GM23248 (cell line): ENCODE results near the gene RAB40AL. TPM values are rescaled to one million over a fixed set of nuclear protein-coding genes. Genes with fewer than 3 reads are reported as not detected.

Experiments
- DNase-seq: peaks from one replicate; pipeline ENCODE4 v3.0.0-alpha.2; 2015
- H2AFZ ChIP-seq: fragments of 200-600 bp; sonication (generic); 2 replicates; pipeline ENCODE4 v1.6.1; 2016; ENCODE audit warnings: antibody characterized with exemption
- H3F3A ChIP-seq: fragments of 200-600 bp; sonication (generic); 2 replicates; pipeline ENCODE4 v1.6.1; 2016; ENCODE audit warnings: mild to moderate bottlenecking, antibody characterized with exemption, mixed run types; ENCODE audit not compliant: insufficient read depth
- H3K27ac ChIP-seq: fragments of 200-600 bp; sonication (generic); 2 replicates; pipeline ENCODE4 v1.5.1; 2016; ENCODE audit warnings: mild to moderate bottlenecking
- H3K27me3 ChIP-seq: fragments of 200-600 bp; sonication (generic); replicated peaks from 2 replicates; pipeline ENCODE4 v1.6.1; 2016; ENCODE audit warnings: mild to moderate bottlenecking; ENCODE audit not compliant: insufficient read depth
- H3K36me3 ChIP-seq: fragments of 200-600 bp; sonication (generic); 2 replicates; pipeline ENCODE4 v1.6.1; 2016; ENCODE audit warnings: low read depth, mild to moderate bottlenecking
- H3K4me1 ChIP-seq: fragments of 200-600 bp; sonication (generic); 2 replicates; pipeline ENCODE4 v1.6.1; 2016; ENCODE audit warnings: mild to moderate bottlenecking; ENCODE audit not compliant: insufficient read depth
- H3K4me2 ChIP-seq: fragments of 200-600 bp; sonication (generic); one replicate; pipeline ENCODE4 v1.6.1; 2016; ENCODE audit warnings: mild to moderate bottlenecking; ENCODE audit not compliant: unreplicated experiment
- H3K4me3 ChIP-seq: fragments of 200-600 bp; sonication (generic); 2 replicates; pipeline ENCODE4 v1.5.1; 2016; ENCODE audit warnings: mild to moderate bottlenecking
- H3K79me2 ChIP-seq: fragments of 200-600 bp; sonication (generic); 2 replicates; pipeline ENCODE4 v1.6.1; 2016; ENCODE audit warnings: mild to moderate bottlenecking; ENCODE audit not compliant: insufficient read depth
- H3K9ac ChIP-seq: fragments of 200-600 bp; sonication (generic); 2 replicates; pipeline ENCODE4 v1.6.1; 2016; ENCODE audit warnings: mild to moderate bottlenecking
- H3K9me2 ChIP-seq: fragments of 200-600 bp; sonication (generic); 2 replicates; pipeline ENCODE4 v1.6.1; 2016; ENCODE audit warnings: mixed run types, mild to moderate bottlenecking, moderate library complexity; ENCODE audit not compliant: insufficient read depth
- H3K9me3 ChIP-seq: fragments of 200-600 bp; sonication (generic); one replicate; pipeline ENCODE4 v1.6.1; 2017; ENCODE audit warnings: low read depth
- H4K20me1 ChIP-seq: fragments of 200-600 bp; sonication (generic); 2 replicates; pipeline ENCODE4 v1.6.0; 2016; ENCODE audit not compliant: insufficient read depth
- EZH2 ChIP-seq: fragments of 200-600 bp; sonication (generic); IDR thresholded peaks from 2 replicates; pipeline ENCODE4 v1.6.1; 2018; ENCODE audit warnings: antibody characterized with exemption, mild to moderate bottlenecking; ENCODE audit not compliant: insufficient read depth, poor library complexity, severe bottlenecking
- EZH2phosphoT487 ChIP-seq: fragments of 200-600 bp; sonication (generic); IDR thresholded peaks from 2 replicates; pipeline ENCODE4 v1.6.1; 2018; ENCODE audit warnings: antibody characterized with exemption, moderate library complexity, mild to moderate bottlenecking, low read depth; ENCODE audit not compliant: insufficient read depth
- WGBS, 2 experiments: methylation state at CpG; one replicate each; pipeline ENCODE4 v1.1.6; 2015 to 2017; ENCODE audit warnings: low lambda C conversion rate in 2 of 2, low coverage in 1 of 2; ENCODE audit errors: missing lambda C conversion rate in 2 of 2; 5-methylcytosine and 5-hydroxymethylcytosine counted together
- in situ Hi-C: fragments of 300-500 bp; cut with MboI; formaldehyde crosslinking; loops from 2 replicates; pipeline ENCODE4 v1.15.0; 2020
- polyA plus RNA-seq: library from polyadenylated mRNA; unstranded; fragments of >200 nt; fragmentation: Nextera tagmentation; extraction: Ambion mirVana; gene quantifications from 2 replicates; pipeline ENCODE4 v1.2.1, GENCODE V29; 2016
- total RNA-seq: library from RNA; depleted of rRNA; stranded (reverse); fragments of >200 nt; shearing (Covaris generic); gene quantifications from 2 replicates; pipeline ENCODE4 v1.2.3, GENCODE V29; 2014

Gene RAB40AL
- total and polyA plus RNA-seq, 2 experiments from 2014 or later, result 0.32 TPM; not detected in 1

DNA sequence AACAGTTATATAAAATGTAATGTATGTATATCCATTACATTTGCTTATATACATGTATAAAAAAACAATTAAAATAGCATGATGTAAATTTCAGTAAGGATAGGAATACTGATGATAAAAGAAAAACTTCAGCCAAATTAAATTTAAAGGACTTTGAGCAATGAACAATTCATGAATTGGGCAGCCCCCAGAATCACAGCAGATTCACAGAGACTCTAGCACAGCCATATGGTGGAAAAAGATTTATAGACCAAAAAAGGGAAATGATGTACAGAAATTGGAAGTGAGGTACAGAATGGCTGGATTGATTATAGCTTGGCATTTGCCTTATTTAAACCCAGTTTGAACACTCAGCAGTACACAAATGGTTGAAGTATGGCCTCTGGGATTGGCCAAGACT, 34.7 kb upstream of the RAB40AL start:
- Histone ChIP-seq H3K4me1 (no peaks in the 10 kb centered on the region), H3K9me3 (no peaks in the 10 kb centered on the region), H3F3A (no peaks in the 10 kb centered on the region), H3K27ac (no peak overlapping the region), H3K36me3 (no peaks in the 10 kb centered on the region), H3K9ac (no peak overlapping the region), H2AFZ (no peak overlapping the region), H3K79me2 (no peaks in the 10 kb centered on the region), H3K9me2 (no peaks in the 10 kb centered on the region), H3K27me3 (no peaks in the 10 kb centered on the region), H3K4me3 (no peak overlapping the region), H3K4me2 (no peak overlapping the region), H4K20me1 (no peaks in the 10 kb centered on the region)
- in situ Hi-C loops, result no loop called here
- DNase-seq, result no peak
- TF ChIP-seq EZH2phosphoT487, result no peak
- TF ChIP-seq EZH2, result no peak

DNA sequence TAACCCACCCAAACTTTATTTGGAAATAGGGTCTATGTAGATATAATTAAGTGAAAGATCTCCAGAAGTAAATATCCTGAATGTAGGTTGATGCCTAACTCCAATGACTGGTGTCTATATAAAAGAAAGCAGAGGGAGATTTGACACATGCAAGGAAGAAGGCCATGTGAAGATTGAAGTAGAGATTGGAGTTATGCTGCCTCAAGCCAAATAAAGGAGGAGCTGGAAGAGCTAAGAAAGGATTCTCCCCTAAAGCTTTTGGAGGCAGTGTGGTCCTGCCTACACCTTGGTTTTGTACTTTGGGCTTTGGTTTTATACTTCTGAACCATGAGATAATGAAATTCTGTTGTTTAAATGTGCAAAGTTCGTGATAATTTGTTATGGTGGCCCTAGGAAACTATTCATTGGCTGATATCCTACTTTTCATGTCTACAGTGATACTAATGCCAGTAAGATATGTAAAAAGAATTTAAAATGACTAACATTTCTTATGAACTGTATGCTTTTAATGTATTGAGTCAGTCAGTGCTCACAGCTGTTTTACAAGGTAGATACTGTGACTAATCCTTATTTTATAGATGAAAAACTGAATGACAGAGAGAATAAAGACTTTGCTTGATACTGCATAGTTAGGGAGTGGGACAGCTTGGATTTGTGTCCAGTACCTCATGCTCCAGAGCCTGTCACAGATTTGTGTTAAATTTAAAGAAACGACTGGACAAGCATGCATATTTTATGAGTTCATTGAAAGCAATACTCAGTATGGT, 5.9 kb upstream of the RAB40AL start:
- 47 to 57% methylated on average over 2 of the region's 2 CpGs for WGBS, 2 experiments
- Histone ChIP-seq H3F3A (no peaks in the 10 kb centered on the region), H2AFZ (no peak overlapping the region), H3K79me2 (no peaks in the 10 kb centered on the region), H3K9me2 (no peaks in the 10 kb centered on the region), H3K27me3 (no peaks in the 10 kb centered on the region), H3K4me2 (no peak overlapping the region), H3K4me1 (peaks cover 4% of the 10 kb centered on the region; the same call in 1 of the 2 replicates), H3K9ac (no peak overlapping the region), H3K36me3 (no peaks in the 10 kb centered on the region), H3K9me3 (no peaks in the 10 kb centered on the region), H3K27ac (no peak overlapping the region), H4K20me1 (no peaks in the 10 kb centered on the region), H3K4me3 (no peak overlapping the region)
- in situ Hi-C loops, result no loop called here
- TF ChIP-seq EZH2 (no peak), EZH2phosphoT487 (no peak)
- peak; percentile 12 for DNase-seq

DNA sequence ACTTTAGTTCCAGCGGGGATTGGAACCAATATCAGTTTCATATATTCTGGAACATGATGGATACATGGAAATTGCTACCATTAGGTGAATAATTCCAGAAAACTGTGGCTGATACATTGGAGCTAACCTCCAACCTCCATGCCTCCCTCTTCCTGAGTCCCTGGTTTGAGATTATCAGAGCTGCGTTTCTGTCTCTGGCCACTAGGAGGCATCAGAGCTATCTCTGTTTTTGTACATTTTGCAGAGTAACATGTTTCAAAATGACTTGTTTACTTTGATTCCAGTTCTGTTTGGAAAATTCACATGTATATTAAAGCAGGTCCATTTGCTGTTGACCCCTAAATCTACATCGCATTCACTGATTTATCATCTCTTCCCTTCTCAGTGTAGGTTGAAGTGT, 2.4 kb upstream of the RAB40AL start:
- in situ Hi-C loops, result no loop called here
- Histone ChIP-seq H3K79me2 (no peaks in the 10 kb centered on the region), H3K4me1 (peaks cover 4% of the 10 kb centered on the region; the same call in 1 of the 2 replicates), H3K9me2 (no peaks in the 10 kb centered on the region), H3K9ac (no peak overlapping the region), H3K9me3 (no peaks in the 10 kb centered on the region), H3K4me3 (no peak overlapping the region), H3K27ac (no peak overlapping the region), H4K20me1 (no peaks in the 10 kb centered on the region), H2AFZ (no peak overlapping the region), H3F3A (no peaks in the 10 kb centered on the region), H3K36me3 (no peaks in the 10 kb centered on the region), H3K4me2 (no peak overlapping the region), H3K27me3 (no peaks in the 10 kb centered on the region)
- no peak for TF ChIP-seq EZH2phosphoT487
- no peak for TF ChIP-seq EZH2
- 67 to 69% methylated on average over 3 of the region's 3 CpGs for WGBS, 2 experiments
- peak; percentile 39 for DNase-seq

DNA sequence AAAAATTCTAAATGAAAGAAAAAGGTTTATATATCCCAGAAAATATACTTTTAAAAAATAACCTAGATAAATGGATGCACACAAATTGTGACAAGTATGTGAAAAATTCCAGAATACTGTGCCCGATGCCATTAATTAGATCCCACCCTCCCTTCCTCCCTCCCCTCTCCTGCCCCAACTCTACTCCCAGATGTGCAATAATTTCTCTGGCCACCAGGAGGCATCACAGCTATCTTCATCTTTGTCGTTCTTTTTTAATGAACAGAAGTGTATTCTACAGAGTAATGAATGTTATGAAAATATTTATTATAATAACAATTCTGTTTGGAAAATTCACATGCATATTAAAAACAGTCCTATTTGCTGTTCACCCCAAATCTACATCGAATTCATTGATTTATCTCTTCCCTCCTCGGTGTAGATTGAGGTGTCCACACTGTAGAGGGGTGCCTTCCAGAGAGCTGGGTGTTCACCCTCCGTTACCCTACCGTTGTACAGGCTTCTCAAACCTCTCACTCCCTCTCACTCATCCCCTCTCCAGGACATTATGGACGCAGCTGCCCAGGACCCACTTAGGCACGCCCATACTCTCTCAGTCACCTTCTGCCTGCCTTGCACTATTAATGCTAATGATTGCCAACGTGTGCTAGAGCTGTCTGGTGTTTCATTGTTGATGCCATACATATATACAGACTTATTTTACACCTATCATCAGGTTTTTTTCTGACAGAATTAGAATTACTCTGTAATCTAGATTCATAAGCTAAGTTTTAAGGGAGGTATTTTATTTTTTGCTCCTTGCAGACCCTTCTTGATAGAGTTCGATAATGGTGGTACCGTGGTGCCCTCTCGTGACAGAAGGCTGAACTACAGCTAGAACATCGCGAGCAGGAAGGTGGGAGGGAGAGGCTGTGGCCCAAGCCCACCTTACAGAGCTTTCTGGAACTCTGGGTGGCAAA, 14.1 kb downstream of the RAB40AL start:
- 0 to 2% methylated on average over 9 to 14 of the region's 14 CpGs for WGBS, 2 experiments
- in situ Hi-C loops, result no loop called here
- Histone ChIP-seq H4K20me1 (no peaks in the 10 kb centered on the region), H3K27ac (no peak overlapping the region), H3K4me1 (peaks cover 8% of the 10 kb centered on the region; the same call in 1 of the 2 replicates), H3K9me3 (no peaks in the 10 kb centered on the region), H3K79me2 (no peaks in the 10 kb centered on the region), H3K36me3 (no peaks in the 10 kb centered on the region), H3K4me2 (peak overlapping the region; percentile 85), H2AFZ (peak overlapping the region; percentile 67), H3K9me2 (no peaks in the 10 kb centered on the region), H3K9ac (peak overlapping the region; percentile 50), H3F3A (no peaks in the 10 kb centered on the region), H3K27me3 (no peaks in the 10 kb centered on the region), H3K4me3 (peak overlapping the region; percentile 69)
- TF ChIP-seq EZH2phosphoT487 (no peak), EZH2 (no peak)
- peak; percentile 38 for DNase-seq
